ENCODE results near the gene DENND10. TPM values are rescaled to one million over a fixed set of nuclear protein-coding genes. Genes with fewer than 3 reads are reported as not detected.

DENND10 gene
- total RNA-seq, 1 experiment from 2014 or later, result 27.2 TPM

DNA sequence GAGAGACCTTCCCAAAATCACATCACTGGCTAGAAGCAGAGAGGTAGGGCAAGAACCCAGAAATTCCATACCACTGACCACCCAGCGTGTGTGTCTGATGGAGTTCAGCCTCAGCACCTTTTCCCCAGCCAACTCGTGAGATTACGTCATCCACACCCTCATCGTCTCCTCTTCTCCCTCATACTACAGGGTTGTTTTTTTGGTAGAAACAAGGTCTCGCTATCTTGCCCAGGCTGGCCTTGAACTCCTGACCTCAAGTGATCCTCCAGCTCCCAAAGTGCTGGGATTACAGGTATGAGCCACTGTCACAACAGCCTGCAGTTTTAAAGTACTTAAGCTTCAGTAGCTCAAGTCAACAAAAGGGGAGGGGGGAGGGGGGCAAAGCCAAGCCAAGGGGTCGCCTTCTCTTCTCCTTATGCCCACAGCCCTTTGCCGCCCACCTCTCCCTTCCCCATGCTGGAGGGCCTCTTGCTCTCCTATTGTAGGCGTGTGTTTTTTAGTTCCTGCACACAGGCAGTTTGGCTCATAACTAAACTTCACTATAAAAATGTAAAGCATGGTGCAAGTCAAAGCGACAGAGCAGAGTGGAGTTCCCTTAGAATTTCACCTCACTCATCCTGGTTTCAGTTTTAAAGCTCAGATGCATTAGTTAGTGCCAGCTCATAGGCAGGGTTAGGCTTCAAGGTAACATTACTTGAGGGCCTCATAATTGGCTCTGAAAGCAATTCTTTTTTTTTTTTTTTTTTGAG lies 79.9 kb downstream of the DENND10 start:
- POLR2A ChIA-PET, result no interaction called here
- DNase-seq (ENCODE audit: unreplicated experiment), result no peak
- CTCF ChIA-PET, result interaction anchor here (0.6 to 1.3 kb wide), 2 partner anchors 16 to 42 kb away, joined by 3 to 5 read pairs; no protein-coding TSS in a partner anchor
- Mint-ChIP-seq H3K4me1 (ENCODE audit: insufficient read depth, unreplicated experiment) (no peaks in the 10 kb centered on the region), H3K27me3 (ENCODE audit: insufficient read depth, unreplicated experiment) (no peaks in the 10 kb centered on the region), H3K4me3 (ENCODE audit: unreplicated experiment) (no peak overlapping the region), H3K36me3 (ENCODE audit: insufficient read depth, unreplicated experiment) (no peaks in the 10 kb centered on the region), H3K27ac (ENCODE audit: low read depth, unreplicated experiment) (no peak overlapping the region), H3K9me3 (ENCODE audit: unreplicated experiment) (no peaks in the 10 kb centered on the region)
- BruUV-seq (replicated peaks), result no TSS peak
- TF ChIP-seq, protein P1, sequence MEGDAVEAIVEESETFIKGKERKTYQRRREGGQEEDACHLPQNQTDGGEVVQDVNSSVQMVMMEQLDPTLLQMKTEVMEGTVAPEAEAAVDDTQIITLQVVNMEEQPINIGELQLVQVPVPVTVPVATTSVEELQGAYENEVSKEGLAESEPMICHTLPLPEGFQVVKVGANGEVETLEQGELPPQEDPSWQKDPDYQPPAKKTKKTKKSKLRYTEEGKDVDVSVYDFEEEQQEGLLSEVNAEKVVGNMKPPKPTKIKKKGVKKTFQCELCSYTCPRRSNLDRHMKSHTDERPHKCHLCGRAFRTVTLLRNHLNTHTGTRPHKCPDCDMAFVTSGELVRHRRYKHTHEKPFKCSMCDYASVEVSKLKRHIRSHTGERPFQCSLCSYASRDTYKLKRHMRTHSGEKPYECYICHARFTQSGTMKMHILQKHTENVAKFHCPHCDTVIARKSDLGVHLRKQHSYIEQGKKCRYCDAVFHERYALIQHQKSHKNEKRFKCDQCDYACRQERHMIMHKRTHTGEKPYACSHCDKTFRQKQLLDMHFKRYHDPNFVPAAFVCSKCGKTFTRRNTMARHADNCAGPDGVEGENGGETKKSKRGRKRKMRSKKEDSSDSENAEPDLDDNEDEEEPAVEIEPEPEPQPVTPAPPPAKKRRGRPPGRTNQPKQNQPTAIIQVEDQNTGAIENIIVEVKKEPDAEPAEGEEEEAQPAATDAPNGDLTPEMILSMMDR (IDR thresholded peaks at IDR 0.05; ENCODE audit: unreplicated experiment), result no peak
- intact Hi-C loops (cut with micrococcal nuclease), result no loop called here

Other genes with a start within 250 kb of the DENND10 start
- 2.2 and 3.8 TPM in 2 replicates for gene NANOS1, start 74.4 kb upstream of the DENND10 start, total RNA-seq (2022)
- 190 and 226 TPM in 2 replicates for gene EIF3A, start 23.3 kb upstream of the DENND10 start, total RNA-seq (2022)
- gene SFXN4, start 61.6 kb downstream of the DENND10 start, total RNA-seq (2022), result 33.2 and 44.7 TPM in 2 replicates
- gene PRDX3, start 74.7 kb downstream of the DENND10 start, total RNA-seq (2022), result 85.6 and 94.4 TPM in 2 replicates
- 0.82 and 1.2 TPM in 2 replicates for gene GRK5, start 103.5 kb downstream of the DENND10 start, total RNA-seq (2022)

All from MCF 10A (cell line).